ENCODE measurements around the gene UGT1A10.

UGT1A10 gene

DNA sequence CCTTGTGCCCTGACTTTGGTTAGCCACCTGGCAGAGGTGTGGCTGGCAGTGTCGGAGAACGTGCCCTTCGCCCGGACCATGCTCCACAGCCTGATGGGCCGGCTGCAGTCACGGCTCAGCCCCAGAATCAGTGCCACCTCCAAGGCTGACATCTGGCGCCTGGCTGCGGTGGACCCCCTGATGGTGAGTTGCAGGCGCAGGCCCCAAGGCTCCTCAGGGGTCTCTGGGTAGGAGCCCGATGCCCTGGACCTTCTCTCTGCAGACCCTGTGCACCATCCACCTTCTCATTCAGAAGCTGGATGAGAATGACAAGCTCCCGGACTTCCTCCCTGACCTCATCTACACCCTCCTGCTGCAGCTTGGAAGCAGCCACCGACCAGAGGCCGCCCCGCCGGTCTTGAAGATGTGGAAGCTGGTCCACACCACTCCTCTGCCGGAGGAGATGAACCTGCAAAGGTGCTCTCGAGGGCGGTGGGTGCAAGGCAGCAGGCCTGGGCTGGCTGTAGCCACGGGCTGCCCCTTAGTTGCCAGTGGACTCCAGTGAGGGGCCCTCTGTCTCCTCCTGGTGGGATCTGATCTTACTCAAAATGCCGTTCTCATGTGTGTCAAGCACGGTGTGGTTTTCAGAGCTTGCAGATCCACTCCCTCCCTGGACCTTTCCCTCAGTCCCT is 186.0 kb downstream of the UGT1A10 start:
- DNase-seq (ENCODE audit: low read depth), result no peak
